Testis (tissue), 3 donors: ENCODE data around the gene CLEC5A. TPM values are rescaled to one million over a fixed set of nuclear protein-coding genes. Genes with fewer than 3 reads are reported as not detected.
"Not testable (repeated sequence)": the region's sequence is repeated elsewhere in the genome, so short reads cannot be mapped to it uniquely, and the experiment has no call there.

Source experiments
- DNase-seq: peaks from one replicate; pipeline ENCODE4 v3.0.0-alpha.2; 2019
- H3K27ac ChIP-seq, 2 donors: fragments of 200-600 bp; sonication (generic); one replicate each; pipeline ENCODE4 v1.5.1; 2019
- H3K27me3 ChIP-seq: fragments of 200-600 bp; sonication (generic); one replicate; pipeline ENCODE4 v1.5.1; 2019
- H3K36me3 ChIP-seq: fragments of 200-600 bp; sonication (generic); one replicate; pipeline ENCODE4 v1.5.1; 2017; ENCODE audit warnings: low read depth; ENCODE audit errors: missing control alignments
- H3K4me1 ChIP-seq: fragments of 200-600 bp; sonication (generic); one replicate; pipeline ENCODE4 v1.5.1; 2019
- H3K4me3 ChIP-seq, 2 donors: fragments of 200-600 bp; sonication (generic); one replicate each; pipeline ENCODE4 v1.5.1; 2017 to 2019
- H3K9me3 ChIP-seq: fragments of 200-600 bp; sonication (generic); one replicate; pipeline ENCODE4 v1.5.1; 2017
- CTCF ChIP-seq, 3 experiments: fragments of 450-650 bp in 2 of 3; fragments of 200-600 bp in 1 of 3; sonication (generic) in 1 of 3; IDR thresholded peaks; one replicate each; pipeline ENCODE4 v1.5.1; 2016 to 2019; ENCODE audit warnings: antibody characterized with exemption in 3 of 3, mild to moderate bottlenecking in 2 of 3, moderate library complexity in 1 of 3
- POLR2A ChIP-seq: fragments of 450-650 bp; IDR thresholded peaks from one replicate; pipeline ENCODE4 v1.6.1; 2017; ENCODE audit warnings: antibody characterized with exemption, mild to moderate bottlenecking, moderate library complexity
- WGBS, 2 donors: methylation state at CpG; one replicate each; pipeline ENCODE4 v1.1.5; 2018; 5-methylcytosine and 5-hydroxymethylcytosine counted together
- intact Hi-C: fragments of 100-400 bp; cut with DNase I; formaldehyde crosslinking; loops from one replicate; pipeline ENCODE4 v1.15.1; 2023; ENCODE audit warnings: low total_unique reads
- polyA plus RNA-seq: library from polyadenylated mRNA; stranded (reverse); fragments of 350-450 nt; fragmentation: Illumina TruSeq; extraction: RNeasy Lipid Tissue Mini Kit (QIAGEN cat#74804); gene quantifications from one replicate; pipeline ENCODE4 v1.2.3, GENCODE V29; 2014; ENCODE audit warnings: low read depth, low replicate concordance; ENCODE audit not compliant: insufficient read depth
- total RNA-seq, 2 donors: library from RNA; depleted of rRNA; stranded (reverse); fragments of >200 nt; gene quantifications; one replicate each; pipeline ENCODE4 v1.2.3, GENCODE V29; 2016

Gene CLEC5A
- total and polyA plus RNA-seq, 3 donors from 2014 or later: 0.31 to 0.74 (median 0.70) TPM

DNA sequence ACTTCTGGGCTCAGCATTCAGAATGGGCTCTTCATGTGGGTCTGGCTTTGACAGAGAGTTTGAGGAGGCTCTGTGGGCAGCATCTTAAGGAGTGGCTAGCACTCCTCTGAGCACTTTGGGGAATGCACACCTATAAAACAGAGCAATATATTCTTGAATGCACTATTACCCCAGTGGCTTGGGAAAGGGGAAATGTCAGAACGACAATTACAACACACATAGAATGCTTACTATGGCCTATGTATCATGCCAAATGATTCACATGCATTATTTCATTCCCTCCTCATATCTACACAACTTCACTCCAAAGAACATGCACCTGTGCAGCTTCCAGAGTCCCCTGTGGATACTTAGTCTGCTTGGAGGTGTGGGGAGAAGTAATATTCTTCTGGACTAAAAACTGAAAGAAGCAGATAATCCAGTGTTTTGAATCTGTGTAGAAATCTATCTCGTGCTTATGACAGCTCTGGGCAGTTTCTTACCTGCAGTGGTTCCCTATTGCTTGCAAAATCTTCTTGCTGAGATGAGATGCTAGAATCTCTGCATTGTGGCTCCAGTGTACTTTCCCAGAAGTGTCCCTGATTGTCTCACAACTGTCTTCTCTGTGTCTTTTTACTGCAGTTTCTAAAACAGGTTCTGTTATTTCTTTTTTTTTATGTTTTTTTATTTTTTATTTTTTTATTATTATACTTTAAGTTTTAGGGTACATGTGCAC, 43.4 kb upstream of the CLEC5A start:
- TF ChIP-seq POLR2A: no peak
- no peak for TF ChIP-seq CTCF (IDR thresholded peaks at IDR 0.05)
- intact Hi-C loops: no loop called here
- 66 to 78% methylated on average over 2 of the region's 2 CpGs for WGBS, 2 donors
- Histone ChIP-seq H3K36me3 (no peaks in the 10 kb centered on the region), H3K27ac (no peak overlapping the region), H3K27me3 (no peaks in the 10 kb centered on the region), H3K9me3 (no peaks in the 10 kb centered on the region), H3K4me1 (no peaks in the 10 kb centered on the region), H3K4me3 (no peak overlapping the region)
- DNase-seq: no peak

GRCh38 chr7:141987803-141988202, 41.0 kb upstream of the CLEC5A start:
- intact Hi-C loops, H3K9me3 ChIP-seq: not testable (repeated sequence)
- WGBS, 2 donors: 90 to 91% methylated on average over 4 of the region's 4 CpGs

DNA sequence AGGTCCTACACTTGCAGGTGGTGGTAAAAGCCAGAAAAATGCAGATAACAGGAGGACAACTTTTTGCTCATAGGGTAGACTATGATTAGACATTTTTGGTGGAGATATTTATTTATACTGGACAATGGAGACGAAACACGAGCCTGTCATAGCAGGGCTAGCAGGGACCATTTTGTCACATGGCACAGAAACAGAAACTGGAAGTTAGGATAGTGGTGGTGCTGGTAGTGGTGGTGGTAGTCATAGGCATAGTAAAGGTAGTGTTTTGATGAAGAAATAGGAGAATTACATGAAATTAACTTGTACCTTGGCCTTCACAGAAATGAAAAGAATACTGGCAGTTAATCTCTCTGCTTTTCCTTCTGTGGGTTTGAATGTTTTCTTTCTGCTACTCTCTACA, 40.1 kb upstream of the CLEC5A start:
- DNase-seq: no peak
- H3K4me3 ChIP-seq: no peak overlapping the region
- H3K27me3 ChIP-seq: no peaks in the 10 kb centered on the region
- no peak for TF ChIP-seq CTCF (IDR thresholded peaks at IDR 0.05)
- WGBS, 2 donors: 82 to 87% methylated on average over 2 of the region's 2 CpGs
- no peak overlapping the region for H3K27ac ChIP-seq
- no peaks in the 10 kb centered on the region for H3K9me3 ChIP-seq
- H3K4me1 ChIP-seq: no peaks in the 10 kb centered on the region
- intact Hi-C loops: no loop called here
- no peaks in the 10 kb centered on the region for H3K36me3 ChIP-seq

More at GRCh38 chr7:141987803-141988202, 41.0 kb upstream of the CLEC5A start:
- H3K4me3 ChIP-seq, H3K27ac ChIP-seq, H3K4me1 ChIP-seq, H3K27me3 ChIP-seq, DNase-seq, H3K36me3 ChIP-seq: not testable (repeated sequence)

DNA sequence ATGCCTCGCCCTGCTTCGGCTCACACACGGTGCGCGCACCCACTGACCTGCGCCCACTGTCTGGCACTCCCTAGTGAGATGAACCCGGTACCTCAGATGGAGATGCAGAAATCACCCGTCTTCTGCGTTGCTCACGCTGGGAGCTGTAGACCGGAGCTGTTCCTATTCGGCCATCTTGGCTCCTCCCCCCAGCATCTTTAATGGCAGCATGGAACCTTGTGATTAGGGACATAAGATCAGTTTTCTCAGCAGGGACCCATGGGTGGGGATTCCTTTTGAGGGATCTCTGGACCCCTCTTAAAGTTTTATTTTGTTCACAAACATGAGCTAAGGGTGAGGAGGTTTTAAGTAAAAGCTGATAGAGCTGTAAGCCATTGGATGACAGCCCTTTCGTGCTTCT, 39.2 kb upstream of the CLEC5A start:
- H3K27me3 ChIP-seq, H3K27ac ChIP-seq, H3K36me3 ChIP-seq, H3K9me3 ChIP-seq, intact Hi-C loops, DNase-seq, H3K4me3 ChIP-seq, H3K4me1 ChIP-seq: not testable (repeated sequence)
- WGBS, 2 donors: 78 to 96% methylated on average over 8 to 10 of the region's 13 CpGs

GRCh38 chr7:141979568-141979967, 32.8 kb upstream of the CLEC5A start:
- H3K4me3 ChIP-seq: no peak overlapping the region
- intact Hi-C loops: no loop called here
- H3K27me3 ChIP-seq: no peaks in the 10 kb centered on the region
- TF ChIP-seq POLR2A: no peak
- no peak for TF ChIP-seq CTCF (IDR thresholded peaks at IDR 0.05)
- no peaks in the 10 kb centered on the region for H3K36me3 ChIP-seq
- no peaks in the 10 kb centered on the region for H3K9me3 ChIP-seq
- DNase-seq: no peak
- WGBS, 2 donors: 83 to 86% methylated on average over 2 of the region's 2 CpGs
- no peak overlapping the region for H3K27ac ChIP-seq
- H3K4me1 ChIP-seq: peaks cover 4% of the 10 kb centered on the region

- no peak for DNase-seq
- TF ChIP-seq CTCF (IDR thresholded peaks at IDR 0.05) (no peak), POLR2A (no peak)
- no peaks in the 10 kb centered on the region for H3K27me3 ChIP-seq
- no peak overlapping the region for H3K27ac ChIP-seq
- H3K4me3 ChIP-seq: no peak overlapping the region
- 86 to 89% methylated on average over 1 of the region's 1 CpG for WGBS, 2 donors
- no peaks in the 10 kb centered on the region for H3K9me3 ChIP-seq
- H3K36me3 ChIP-seq: no peaks in the 10 kb centered on the region
- intact Hi-C loops: no loop called here
- peaks cover 4% of the 10 kb centered on the region for H3K4me1 ChIP-seq
Measured at GRCh38 chr7:141978351-141978750, 31.6 kb upstream of the CLEC5A start.
